GM21447 (cell line): ENCODE data around the gene YPEL2.
"Not testable (repeated sequence)": the region's sequence is repeated elsewhere in the genome, so short reads cannot be mapped to it uniquely, and the experiment has no call there.

Experiments
- ATAC-seq: cut with Tn5 transposase; IDR thresholded peaks from one replicate; pipeline ENCODE4 v1.9.1; 2021; ENCODE audit not compliant: unreplicated experiment

Gene YPEL2, protein sequence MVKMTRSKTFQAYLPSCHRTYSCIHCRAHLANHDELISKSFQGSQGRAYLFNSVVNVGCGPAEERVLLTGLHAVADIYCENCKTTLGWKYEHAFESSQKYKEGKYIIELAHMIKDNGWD

GRCh38 chr17:59331129-59331928 lies at the start of gene YPEL2:
Gene YPEL2 (plus strand): TSS chr17:59331655. CDS start chr17:59353410, 21,755 bp downstream.
- peak; percentile 91 for ATAC-seq

- ATAC-seq, result no peak
These were observed 47.1 kb upstream of the YPEL2 start for GRCh38 chr17:59284317-59284716.

DNA sequence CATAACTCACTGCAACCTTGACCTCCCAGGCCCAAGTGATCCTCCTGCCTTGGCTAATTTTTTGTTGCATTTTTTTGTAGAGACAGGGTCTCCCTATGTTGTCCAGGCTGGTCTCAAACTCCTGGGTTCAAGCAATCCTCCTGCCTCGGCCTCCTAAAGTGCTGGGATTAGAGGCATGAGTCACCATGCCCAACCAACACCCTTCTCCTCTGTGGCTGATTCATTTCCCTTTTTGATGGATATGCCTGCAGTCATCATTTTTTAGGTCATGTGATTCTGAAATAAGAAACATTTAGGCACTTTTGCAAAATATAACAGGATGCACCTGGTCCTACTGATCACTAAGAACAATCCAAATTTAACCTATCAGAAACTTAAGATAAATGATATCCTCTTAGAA lies 44.0 kb upstream of the YPEL2 start:
- ATAC-seq, result no peak

- no peak for ATAC-seq
These were observed 43.6 kb upstream of the YPEL2 start for GRCh38 chr17:59287891-59288290.

DNA sequence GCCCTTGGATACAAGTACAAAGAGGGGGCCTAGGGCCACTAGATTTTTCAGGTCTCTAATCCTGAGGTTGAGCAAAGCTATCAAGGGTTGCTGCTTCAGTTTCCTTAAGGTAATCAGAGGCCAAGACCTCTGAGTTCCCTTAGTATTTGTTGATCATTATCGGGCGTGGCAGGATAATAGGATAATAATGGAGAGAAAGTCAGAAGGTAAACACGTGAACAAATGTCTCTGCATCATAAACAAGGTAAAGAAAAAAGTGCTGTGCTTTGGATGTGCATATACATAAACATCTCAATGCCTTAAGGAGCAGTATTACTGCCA lies 41.5 kb upstream of the YPEL2 start:
- ATAC-seq, result no peak

DNA sequence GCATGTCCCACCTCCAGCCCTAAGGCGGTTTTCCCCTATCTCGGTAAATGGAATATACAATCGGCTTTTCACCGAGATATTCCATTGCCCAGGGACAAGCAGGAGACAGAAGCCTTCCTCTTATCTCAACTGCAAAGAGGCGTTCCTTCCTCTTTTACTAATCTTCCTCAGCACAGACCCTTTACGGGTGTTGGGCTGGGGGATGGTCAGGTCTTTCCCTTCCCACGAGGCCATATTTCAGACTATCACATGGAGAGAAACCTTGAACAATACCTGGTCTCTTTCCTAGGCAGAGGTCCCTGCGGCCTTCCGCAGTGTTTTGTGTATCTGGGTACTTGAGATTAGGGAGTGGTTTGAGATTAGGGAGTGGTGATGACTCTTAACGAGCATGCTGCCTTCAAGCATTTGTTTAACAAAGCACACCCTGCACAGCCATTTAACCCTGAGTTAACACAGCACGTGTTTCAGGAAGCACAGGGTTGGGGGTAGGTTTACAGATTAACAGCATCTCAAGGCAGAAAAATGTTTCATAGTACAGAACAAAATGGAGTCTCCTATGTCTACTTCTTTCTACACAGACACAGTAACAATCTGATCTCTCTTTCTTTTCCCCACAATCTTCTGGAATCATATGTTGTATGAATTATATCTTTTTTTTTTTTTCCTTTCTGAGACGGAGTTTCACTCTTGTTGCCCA lies 41.0 kb upstream of the YPEL2 start:
- not testable (repeated sequence) for ATAC-seq

DNA sequence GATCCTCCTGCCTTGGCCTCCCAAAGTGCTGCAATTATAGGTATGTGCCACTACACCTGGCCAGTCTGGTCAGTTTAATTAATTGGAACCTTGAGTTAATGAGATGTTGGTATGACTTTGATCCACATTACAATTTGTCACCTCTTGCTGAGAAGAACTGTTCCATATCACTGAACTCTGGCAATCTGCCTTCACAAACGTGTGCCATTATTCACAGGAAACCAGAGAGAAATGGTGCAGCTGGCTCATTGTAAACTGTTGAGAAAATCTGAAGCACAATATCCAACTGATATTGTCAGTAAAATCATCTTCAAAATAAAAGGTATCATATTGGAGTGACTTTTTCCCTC lies 39.3 kb upstream of the YPEL2 start:
- no peak for ATAC-seq

- ATAC-seq, result no peak
These were observed 35.3 kb upstream of the YPEL2 start for GRCh38 chr17:59296190-59296589.

DNA sequence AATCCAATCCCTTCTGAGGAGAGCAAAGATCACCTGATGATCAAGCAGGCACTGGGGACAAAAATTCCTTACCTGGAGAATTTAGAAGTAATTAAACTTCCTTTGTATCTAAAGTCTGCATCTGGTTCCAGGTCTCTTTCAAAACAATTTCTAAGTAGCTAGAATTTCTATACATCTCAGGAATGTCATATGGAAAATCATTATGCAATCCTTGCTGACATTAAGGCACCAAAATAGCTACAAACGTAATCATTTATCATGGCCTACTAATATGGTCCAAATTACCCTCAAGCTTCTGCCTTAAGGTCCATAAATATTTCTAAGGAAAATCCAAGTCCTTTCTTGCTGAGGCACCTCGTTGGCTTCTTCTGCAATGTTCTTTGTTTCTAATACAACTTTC lies 32.9 kb upstream of the YPEL2 start:
- no peak for ATAC-seq

DNA sequence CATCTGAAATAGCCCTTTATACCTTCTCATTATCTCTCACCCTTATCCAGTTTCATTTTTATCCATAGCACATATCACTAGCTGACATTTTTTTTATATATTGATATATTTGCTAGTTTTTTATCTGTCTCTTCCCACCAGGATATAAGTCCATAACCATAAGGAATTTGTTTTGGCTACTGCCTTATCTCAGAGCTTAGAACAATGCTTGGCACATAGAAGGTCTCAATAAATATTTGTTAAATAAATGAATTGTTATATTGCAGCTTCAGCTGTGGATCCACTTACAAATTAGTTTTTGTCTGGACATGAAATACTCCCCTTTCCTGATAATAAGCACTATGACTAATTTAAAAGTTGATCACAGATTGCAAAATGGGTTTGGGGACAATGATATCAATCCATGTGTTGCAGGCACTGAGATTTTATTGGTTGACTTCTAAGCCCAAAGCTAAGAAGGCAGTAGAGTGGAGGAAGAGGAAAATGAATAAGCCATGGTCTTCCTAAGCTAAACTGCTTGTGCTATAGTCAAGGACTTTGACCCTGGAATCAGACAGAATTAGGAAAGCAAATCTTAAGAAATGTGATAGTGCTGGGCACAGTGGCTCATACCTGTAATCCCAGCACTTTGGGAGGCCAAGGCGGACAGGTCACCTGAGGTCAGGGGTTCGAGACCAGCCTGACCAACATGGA lies 31.9 kb upstream of the YPEL2 start:
- no peak for ATAC-seq

GRCh38 chr17:59300941-59301340 lies 30.5 kb upstream of the YPEL2 start:
- no peak for ATAC-seq

DNA sequence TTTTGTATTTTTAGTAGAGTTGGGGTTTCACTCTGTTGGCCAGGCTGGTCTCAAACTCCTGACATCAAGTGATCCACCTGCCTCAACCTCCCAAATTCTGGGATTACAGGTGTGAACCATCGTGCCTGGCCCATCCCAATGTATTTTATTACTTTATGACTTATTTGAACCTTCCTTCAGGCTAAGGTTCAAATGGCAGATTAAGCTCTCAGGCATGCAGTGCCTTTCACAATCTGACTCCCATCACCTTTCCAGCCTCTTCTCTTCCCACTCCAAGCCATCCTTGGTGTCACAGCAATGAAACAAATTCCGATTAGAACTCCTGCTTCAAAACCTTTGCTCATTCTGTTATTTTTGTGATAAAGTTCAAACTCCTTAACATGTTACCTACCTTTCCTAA lies 26.6 kb upstream of the YPEL2 start:
- no peak for ATAC-seq

DNA sequence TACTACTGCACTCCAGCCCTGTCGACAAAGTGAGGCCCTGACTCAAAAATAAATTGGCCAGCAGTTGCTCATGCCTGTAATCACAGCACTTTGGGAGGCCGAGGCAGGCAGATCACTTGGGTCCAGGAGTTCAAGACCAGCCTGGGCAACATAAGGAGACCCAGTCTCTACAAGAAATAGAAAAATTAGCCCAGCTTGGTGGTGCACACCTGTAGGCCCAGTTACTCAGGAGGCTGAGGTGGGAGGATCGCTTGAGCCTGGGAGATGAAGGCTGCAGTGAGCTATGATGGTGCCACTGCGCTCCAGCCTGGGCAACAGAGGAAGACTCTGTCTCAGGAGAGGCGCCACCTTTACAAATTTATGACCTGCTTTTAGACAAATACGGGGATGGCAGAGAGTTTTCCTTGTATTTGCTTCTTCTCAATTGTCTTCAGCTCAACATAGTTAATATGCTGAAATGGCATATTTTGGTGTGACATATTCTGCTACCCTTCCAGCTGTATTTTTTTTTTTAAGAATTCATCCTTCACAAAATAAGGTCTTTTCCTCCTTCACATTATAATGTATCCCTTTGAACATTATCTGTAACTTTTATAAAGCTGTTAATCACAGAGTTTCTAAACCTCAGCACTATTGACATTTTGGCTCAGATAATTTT lies 21.1 kb upstream of the YPEL2 start:
- no peak for ATAC-seq

DNA sequence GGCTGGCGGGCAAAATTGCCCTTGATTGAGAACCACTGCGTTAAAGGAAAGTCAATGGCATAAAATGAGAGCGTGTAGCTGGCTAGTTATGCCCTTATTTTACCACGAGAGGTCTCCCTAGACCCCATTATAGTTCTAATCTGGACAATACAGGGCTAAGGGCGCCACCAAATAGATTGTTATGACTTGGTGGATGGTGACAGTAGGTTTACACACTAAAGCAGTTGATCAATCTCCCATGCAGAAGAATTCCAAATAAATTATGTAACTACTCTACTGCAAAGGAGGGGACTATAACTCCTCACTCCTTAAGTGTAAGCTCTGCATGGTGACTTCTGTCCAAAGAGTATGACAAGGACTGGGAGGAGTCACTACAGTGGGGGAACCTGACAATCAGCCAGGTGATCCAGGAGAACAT lies 20.4 kb upstream of the YPEL2 start:
- ATAC-seq, result no peak

DNA sequence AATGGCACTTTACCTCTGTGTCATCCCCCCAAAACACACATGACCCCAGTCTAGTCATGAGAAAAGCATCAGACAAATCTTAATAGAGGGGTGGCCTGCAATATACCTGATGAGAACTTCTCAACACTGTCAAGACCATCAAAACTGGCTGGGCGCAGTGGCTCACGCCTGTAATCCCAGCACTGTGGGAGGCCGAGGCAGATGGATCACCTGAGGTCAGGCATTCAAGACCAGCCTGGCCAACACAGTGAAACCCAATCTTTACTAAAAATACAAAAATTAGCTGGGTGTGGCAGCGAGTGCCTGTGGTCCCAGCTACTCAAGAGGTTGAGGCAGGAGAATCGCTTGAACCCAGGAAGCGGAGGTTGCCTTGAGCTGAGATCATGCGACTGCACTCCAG lies 19.9 kb upstream of the YPEL2 start:
- ATAC-seq, result not testable (repeated sequence)

GRCh38 chr17:59315866-59316265 lies 15.6 kb upstream of the YPEL2 start:
- ATAC-seq, result no peak

DNA sequence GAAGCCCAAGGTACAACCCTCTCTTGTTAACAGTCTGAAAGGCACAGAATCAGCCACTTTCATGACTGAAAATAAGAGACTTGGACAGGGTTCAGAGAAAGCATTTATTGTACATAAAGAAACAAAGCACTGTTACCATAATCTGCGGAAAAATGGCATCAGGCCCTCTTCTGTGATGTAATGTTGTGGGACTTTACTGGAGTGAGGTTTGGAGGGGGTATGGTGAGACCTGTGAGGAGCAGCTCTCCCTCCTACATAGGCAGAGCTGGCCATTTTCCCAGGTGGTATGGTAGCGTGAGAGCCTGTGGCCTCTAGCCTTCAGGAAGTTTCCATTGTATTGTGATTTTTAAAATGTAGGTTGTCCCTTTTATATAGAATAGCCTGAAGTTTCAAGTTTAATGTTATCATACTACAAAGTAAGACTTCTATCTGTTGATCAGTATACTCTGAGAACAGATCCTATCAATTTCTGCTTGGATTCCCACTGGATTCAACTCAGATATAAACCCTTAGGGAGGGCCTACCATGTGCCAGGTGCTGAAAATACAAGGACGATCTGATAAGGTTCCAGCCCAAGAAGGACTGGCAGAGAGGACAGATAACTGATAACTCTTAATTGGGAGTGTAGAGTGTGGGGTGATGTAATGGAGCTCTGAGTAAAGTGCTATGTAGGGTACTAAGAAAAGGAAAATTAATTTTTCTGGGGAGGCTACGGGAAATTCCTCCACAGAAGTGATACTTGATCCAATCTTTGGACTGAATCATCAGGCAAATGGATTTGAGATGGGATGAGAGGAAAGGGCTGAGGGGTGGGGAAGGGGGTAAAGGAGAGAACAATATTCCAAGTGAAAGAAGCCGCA lies 4.1 kb upstream of the YPEL2 start:
- no peak for ATAC-seq

- no peak for ATAC-seq
These were observed 3.5 kb upstream of the YPEL2 start for GRCh38 chr17:59327981-59328290.

- no peak for ATAC-seq
These were observed 2.9 kb upstream of the YPEL2 start for GRCh38 chr17:59328601-59329000.

DNA sequence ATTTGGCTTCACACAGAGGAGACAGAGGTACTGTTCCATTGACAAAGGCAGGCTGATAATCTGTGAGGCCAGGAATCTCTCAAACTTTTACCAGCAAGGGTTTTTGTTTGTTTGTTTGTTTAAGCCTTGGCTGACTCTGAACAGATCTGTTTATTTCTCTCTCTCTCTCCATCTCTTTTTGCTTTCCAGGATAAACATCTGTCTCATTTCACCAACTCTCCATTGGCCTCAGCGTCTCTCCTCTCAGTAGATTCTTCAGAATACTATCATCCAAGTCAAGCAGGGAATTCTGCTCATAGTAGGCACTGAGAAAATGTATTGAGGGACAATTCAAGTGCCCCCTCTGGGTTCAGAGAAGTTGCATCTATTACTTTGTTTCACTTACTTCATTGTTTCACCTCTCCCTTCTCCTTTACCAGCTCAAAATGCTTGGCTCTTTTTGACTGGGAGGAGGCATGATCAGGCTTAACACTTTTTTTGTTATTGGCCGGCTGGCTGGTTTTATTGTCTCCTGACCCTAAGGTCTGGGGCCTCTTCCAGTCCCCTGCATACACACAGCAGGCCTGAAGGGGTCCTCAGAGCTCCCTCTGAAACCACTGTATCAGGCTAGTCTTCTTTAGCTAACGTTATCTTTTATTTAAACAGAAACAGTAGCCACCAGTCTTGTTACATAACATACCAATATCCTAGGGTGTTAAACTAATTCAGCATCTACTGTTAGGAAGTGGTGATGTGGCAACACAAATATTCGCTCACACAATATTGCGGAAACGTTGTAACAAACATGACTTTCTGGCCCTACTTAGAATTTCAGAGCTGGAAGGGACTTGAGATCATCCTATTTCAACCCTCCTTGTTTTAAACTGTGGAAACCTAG lies 2.0 kb upstream of the YPEL2 start:
- no peak for ATAC-seq
